Neural progenitor cell (in vitro differentiated cells): Measurements from ENCODE around the gene IL5RA. TPM values are rescaled to one million over a fixed set of nuclear protein-coding genes. Genes with fewer than 3 reads are reported as not detected.

ENCODE experiments used
- DNase-seq: peaks from one replicate; pipeline ENCODE4 v3.0.0-alpha.2; 2016; ENCODE audit warnings: low spot score
- H2AFZ ChIP-seq: fragments of 200-600 bp; sonication (generic); replicated peaks from 2 replicates; pipeline ENCODE4 v1.6.1; 2016; ENCODE audit warnings: antibody characterized with exemption
- H3F3A ChIP-seq: fragments of 200-600 bp; sonication (generic); 2 replicates; pipeline ENCODE4 v1.6.1; 2016; ENCODE audit warnings: antibody characterized with exemption, low read depth
- H3K27ac ChIP-seq: fragments of 200-600 bp; sonication (generic); 2 replicates; pipeline ENCODE4 v1.5.1; 2016; ENCODE audit warnings: mild to moderate bottlenecking
- H3K27me3 ChIP-seq: fragments of 200-600 bp; sonication (generic); 2 replicates; pipeline ENCODE4 v1.6.1; 2016; ENCODE audit warnings: mild to moderate bottlenecking, moderate library complexity
- H3K36me3 ChIP-seq: fragments of 200-600 bp; sonication (generic); 2 replicates; pipeline ENCODE4 v1.5.1; 2016
- H3K4me1 ChIP-seq: fragments of 200-600 bp; sonication (generic); 2 replicates; pipeline ENCODE4 v1.6.1; 2016; ENCODE audit warnings: mixed run types
- H3K4me2 ChIP-seq: fragments of 200-600 bp; sonication (generic); 2 replicates; pipeline ENCODE4 v1.6.1; 2016
- H3K4me3 ChIP-seq: fragments of 200-600 bp; sonication (generic); 2 replicates; pipeline ENCODE4 v1.5.1; 2016
- H3K79me2 ChIP-seq: fragments of 200-600 bp; sonication (generic); 2 replicates; pipeline ENCODE4 v1.6.1; 2016; ENCODE audit warnings: low read depth
- H3K9ac ChIP-seq: fragments of 200-600 bp; sonication (generic); 2 replicates; pipeline ENCODE4 v1.6.1; 2016
- H3K9me3 ChIP-seq: fragments of 200-600 bp; sonication (generic); 2 replicates; pipeline ENCODE4 v1.5.1; 2016; ENCODE audit warnings: low read depth
- H4K20me1 ChIP-seq: fragments of 200-600 bp; sonication (generic); 2 replicates; pipeline ENCODE4 v1.6.1; 2016; ENCODE audit warnings: low read depth
- H3K27ac Mint-ChIP-seq: 3 replicates; pipeline ENCODE4 v1.8.0; 2021; ENCODE audit warnings: mixed read lengths
- H3K27me3 Mint-ChIP-seq: 2 replicates; pipeline ENCODE4 v1.8.0; 2022; ENCODE audit warnings: low read depth, mild to moderate bottlenecking, inconsistent platforms, moderate library complexity, mixed read lengths; ENCODE audit not compliant: insufficient read depth
- H3K36me3 Mint-ChIP-seq: 3 replicates; pipeline ENCODE4 v1.8.0; 2021; ENCODE audit warnings: mixed read lengths
- H3K4me1 Mint-ChIP-seq: 3 replicates; pipeline ENCODE4 v1.8.0; 2021; ENCODE audit warnings: mixed read lengths
- H3K4me3 Mint-ChIP-seq: 3 replicates; pipeline ENCODE4 v1.8.0; 2021; ENCODE audit warnings: mild to moderate bottlenecking, moderate library complexity, mixed read lengths
- H3K9me3 Mint-ChIP-seq: 3 replicates; pipeline ENCODE4 v1.8.0; 2020; ENCODE audit warnings: mixed read lengths
- CTCF ChIP-seq: fragments of 200-600 bp; sonication (generic); IDR thresholded peaks from 2 replicates; pipeline ENCODE4 v1.5.1; 2017; ENCODE audit warnings: antibody characterized with exemption, mild to moderate bottlenecking
- EZH2 ChIP-seq: fragments of 200-600 bp; sonication (generic); IDR thresholded peaks from 2 replicates; pipeline ENCODE4 v1.6.1; 2017; ENCODE audit warnings: antibody characterized with exemption, mild to moderate bottlenecking, moderate library complexity
- EZH2phosphoT487 ChIP-seq: fragments of 200-600 bp; sonication (generic); IDR thresholded peaks from 2 replicates; pipeline ENCODE4 v1.6.1; 2017; ENCODE audit warnings: antibody characterized with exemption
- total RNA-seq: library from RNA; depleted of rRNA; stranded (reverse); fragments of >200 nt; gene quantifications from 2 replicates; pipeline ENCODE4 v1.2.3, GENCODE V29; 2015; ENCODE audit warnings: low replicate concordance

The IL5RA gene
- total RNA-seq, 1 donor from 2014 or later, result not detected

- peaks cover 5% of the 10 kb centered on the region for H3K27me3 Mint-ChIP-seq
- Histone ChIP-seq H2AFZ (no peak overlapping the region), H4K20me1 (no peaks in the 10 kb centered on the region), H3K4me2 (no peak overlapping the region), H3K27me3 (no peaks in the 10 kb centered on the region), H3K79me2 (no peaks in the 10 kb centered on the region), H3F3A (peaks cover under 1% of the 10 kb centered on the region), H3K4me3 (no peak overlapping the region), H3K27ac (no peak overlapping the region), H3K36me3 (no peaks in the 10 kb centered on the region), H3K9ac (no peak overlapping the region), H3K4me1 (peaks cover 5% of the 10 kb centered on the region), H3K9me3 (no peaks in the 10 kb centered on the region)
- TF ChIP-seq CTCF, result no peak
- TF ChIP-seq EZH2, result no peak
- TF ChIP-seq EZH2phosphoT487, result no peak
- DNase-seq, result no peak
- H3K27ac Mint-ChIP-seq, result no peak overlapping the region
- H3K4me1 Mint-ChIP-seq, result peaks cover 4% of the 10 kb centered on the region
- no peaks in the 10 kb centered on the region for H3K9me3 Mint-ChIP-seq
- no peaks in the 10 kb centered on the region for H3K36me3 Mint-ChIP-seq
- no peak overlapping the region for H3K4me3 Mint-ChIP-seq
These were observed 22.3 kb downstream of the IL5RA start for GRCh38 chr3:3087716-3088465.

- H3K4me3 Mint-ChIP-seq, result no peak overlapping the region
- Histone ChIP-seq H3K27ac (no peak overlapping the region), H3K79me2 (no peaks in the 10 kb centered on the region), H3K9ac (no peak overlapping the region), H3K4me3 (no peak overlapping the region), H3K4me2 (no peak overlapping the region), H3F3A (peaks cover 6% of the 10 kb centered on the region), H3K27me3 (peaks cover 2% of the 10 kb centered on the region), H2AFZ (no peak overlapping the region), H3K9me3 (no peaks in the 10 kb centered on the region), H3K36me3 (no peaks in the 10 kb centered on the region), H3K4me1 (peaks cover 9% of the 10 kb centered on the region), H4K20me1 (no peaks in the 10 kb centered on the region)
- H3K4me1 Mint-ChIP-seq, result peaks cover 7% of the 10 kb centered on the region
- H3K27ac Mint-ChIP-seq, result no peak overlapping the region
- no peaks in the 10 kb centered on the region for H3K9me3 Mint-ChIP-seq
- H3K27me3 Mint-ChIP-seq, result peaks cover 5% of the 10 kb centered on the region
- no peaks in the 10 kb centered on the region for H3K36me3 Mint-ChIP-seq
- no peak for TF ChIP-seq EZH2
- TF ChIP-seq EZH2phosphoT487, result no peak
- TF ChIP-seq CTCF, result no peak
- no peak for DNase-seq
These were observed 22.9 kb downstream of the IL5RA start for GRCh38 chr3:3087279-3087678.

GRCh38 chr3:3086239-3086638, 23.9 kb downstream of the IL5RA start:
- H3K4me3 Mint-ChIP-seq, result no peak overlapping the region
- H3K27me3 Mint-ChIP-seq, result peaks cover 1% of the 10 kb centered on the region
- H3K36me3 ChIP-seq, result no peaks in the 10 kb centered on the region
- H3K4me2 ChIP-seq, result no peak overlapping the region
- no peaks in the 10 kb centered on the region for H3K9me3 Mint-ChIP-seq
- no peaks in the 10 kb centered on the region for H4K20me1 ChIP-seq
- H3K9me3 ChIP-seq, result no peaks in the 10 kb centered on the region
- H3K36me3 Mint-ChIP-seq, result no peaks in the 10 kb centered on the region
- H3K27ac Mint-ChIP-seq, result no peak overlapping the region
- peaks cover 5% of the 10 kb centered on the region for H3K27me3 ChIP-seq
- H3K9ac ChIP-seq, result no peak overlapping the region
- TF ChIP-seq EZH2phosphoT487 (no peak), EZH2 (no peak), CTCF (no peak)
- peaks cover 9% of the 10 kb centered on the region for H3K4me1 ChIP-seq
- no peak overlapping the region for H2AFZ ChIP-seq
- no peak overlapping the region for H3K4me3 ChIP-seq
- peaks cover 9% of the 10 kb centered on the region for H3K4me1 Mint-ChIP-seq
- H3F3A ChIP-seq, result peaks cover 13% of the 10 kb centered on the region
- no peak overlapping the region for H3K27ac ChIP-seq
- H3K79me2 ChIP-seq, result no peaks in the 10 kb centered on the region
- DNase-seq, result no peak
